Erythroblast (primary cell): Measurements from ENCODE around the gene CDK6.

Source experiments
- GATA1 ChIP-seq: IDR thresholded peaks from 2 replicates; pipeline ENCODE4 v1.6.1; 2011; ENCODE audit warnings: low read depth, mild to moderate bottlenecking, control low read depth, low read length, moderate library complexity
- POLR2A ChIP-seq: IDR thresholded peaks from 2 replicates; pipeline ENCODE4 v1.6.1; 2011; ENCODE audit warnings: mild to moderate bottlenecking, low read length

GRCh38 chr7:92876836-92877235 lies 40.5 kb upstream of the CDK6 start:
- no peak for TF ChIP-seq POLR2A
- no peak for TF ChIP-seq GATA1
